MCF 10A (cell line): ENCODE data around the gene LYSMD2. TPM values are rescaled to one million over a fixed set of nuclear protein-coding genes. Genes with fewer than 3 reads are reported as not detected.

ENCODE experiments used
- BruUV-seq: library from RNA; stranded (reverse); fragments of 400-500 nt; replicated peaks from 2 replicates; lab custom pipeline; 2021; lab: Mats Ljungman, UMichigan
- CTCF ChIA-PET: fragments of 300-600 bp; sonication (Branson Sonifier 250); formaldehyde crosslinking; extraction: SDS; loops from one replicate; lab custom pipeline; 2021; ENCODE audit warnings: antibody characterized with exemption, inconsistent platforms; lab: Yijun Ruan, JAX
- POLR2A ChIA-PET: fragments of 300-600, 350-650 bp; sonication (Branson Sonifier 250); formaldehyde crosslinking; extraction: SDS; loops from one replicate; lab custom pipeline; 2020; ENCODE audit warnings: antibody characterized with exemption, inconsistent platforms; lab: Yijun Ruan, JAX
- DNase-seq: peaks from one replicate; pipeline ENCODE4 v3.0.0-alpha.2; 2018; ENCODE audit not compliant: unreplicated experiment
- H3K27ac Mint-ChIP-seq: one replicate; pipeline ENCODE4 v1.8.0; 2022; ENCODE audit warnings: mild to moderate bottlenecking, low read depth, mixed read lengths; ENCODE audit not compliant: unreplicated experiment
- H3K27me3 Mint-ChIP-seq: one replicate; pipeline ENCODE4 v1.8.0; 2022; ENCODE audit warnings: mixed read lengths; ENCODE audit not compliant: insufficient read depth, unreplicated experiment
- H3K36me3 Mint-ChIP-seq: one replicate; pipeline ENCODE4 v1.8.0; 2022; ENCODE audit warnings: mild to moderate bottlenecking, moderate library complexity, mixed read lengths; ENCODE audit not compliant: insufficient read depth, unreplicated experiment
- H3K4me1 Mint-ChIP-seq: one replicate; pipeline ENCODE4 v1.8.0; 2022; ENCODE audit warnings: mixed read lengths; ENCODE audit not compliant: insufficient read depth, unreplicated experiment
- H3K4me3 Mint-ChIP-seq: one replicate; pipeline ENCODE4 v1.8.0; 2022; ENCODE audit warnings: mild to moderate bottlenecking, moderate library complexity, mixed read lengths; ENCODE audit not compliant: unreplicated experiment
- H3K9me3 Mint-ChIP-seq: one replicate; pipeline ENCODE4 v1.8.0; 2022; ENCODE audit warnings: mixed read lengths; ENCODE audit not compliant: unreplicated experiment
- intact Hi-C: fragments of 100-400 bp; cut with micrococcal nuclease; formaldehyde crosslinking; loops from 2 replicates; pipeline ENCODE4 v1.14.1; 2022
- total RNA-seq: library from RNA; stranded (reverse); gene quantifications from 2 replicates; pipeline ENCODE4 v1.2.3, GENCODE V29; 2022
- TF ChIP-seq, protein P1 (sequence below): fragments of 200-600 bp; IDR thresholded peaks from one replicate; pipeline ENCODE4 v1.8.0; 2022; ENCODE audit warnings: antibody characterized with exemption, mild to moderate bottlenecking; ENCODE audit not compliant: unreplicated experiment

LYSMD2 gene
- total RNA-seq, 1 experiment from 2014 or later, result 14.3 TPM

DNA sequence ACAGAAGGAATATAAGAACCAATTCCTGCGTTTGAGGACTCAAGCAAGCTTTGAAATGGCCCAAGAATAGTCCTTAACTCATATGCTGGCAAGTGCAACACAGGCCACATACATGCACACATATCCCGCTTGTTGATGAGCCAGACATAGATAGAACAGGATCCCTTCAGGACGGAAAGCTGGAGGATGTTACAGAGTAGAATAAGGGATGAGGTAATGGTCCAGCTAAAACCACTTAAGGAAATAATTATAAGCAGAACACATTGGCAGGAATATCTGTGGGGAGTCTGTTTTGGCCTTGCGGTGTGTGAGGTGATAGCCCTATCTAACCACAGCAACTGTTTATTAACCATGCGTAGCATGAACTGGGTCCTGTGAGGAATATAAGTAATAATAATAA lies 31.2 kb downstream of the LYSMD2 start:
- POLR2A ChIA-PET, result no interaction called here
- CTCF ChIA-PET, result interaction anchor here (0.5 to 1.0 kb wide), 2 partner anchors 17 to 56 kb away, joined by 3 read pairs; no protein-coding TSS in a partner anchor
- BruUV-seq, result no TSS peak
- H3K4me1 Mint-ChIP-seq, result no peaks in the 10 kb centered on the region
- H3K27ac Mint-ChIP-seq, result no peak overlapping the region
- TF ChIP-seq, protein P1, sequence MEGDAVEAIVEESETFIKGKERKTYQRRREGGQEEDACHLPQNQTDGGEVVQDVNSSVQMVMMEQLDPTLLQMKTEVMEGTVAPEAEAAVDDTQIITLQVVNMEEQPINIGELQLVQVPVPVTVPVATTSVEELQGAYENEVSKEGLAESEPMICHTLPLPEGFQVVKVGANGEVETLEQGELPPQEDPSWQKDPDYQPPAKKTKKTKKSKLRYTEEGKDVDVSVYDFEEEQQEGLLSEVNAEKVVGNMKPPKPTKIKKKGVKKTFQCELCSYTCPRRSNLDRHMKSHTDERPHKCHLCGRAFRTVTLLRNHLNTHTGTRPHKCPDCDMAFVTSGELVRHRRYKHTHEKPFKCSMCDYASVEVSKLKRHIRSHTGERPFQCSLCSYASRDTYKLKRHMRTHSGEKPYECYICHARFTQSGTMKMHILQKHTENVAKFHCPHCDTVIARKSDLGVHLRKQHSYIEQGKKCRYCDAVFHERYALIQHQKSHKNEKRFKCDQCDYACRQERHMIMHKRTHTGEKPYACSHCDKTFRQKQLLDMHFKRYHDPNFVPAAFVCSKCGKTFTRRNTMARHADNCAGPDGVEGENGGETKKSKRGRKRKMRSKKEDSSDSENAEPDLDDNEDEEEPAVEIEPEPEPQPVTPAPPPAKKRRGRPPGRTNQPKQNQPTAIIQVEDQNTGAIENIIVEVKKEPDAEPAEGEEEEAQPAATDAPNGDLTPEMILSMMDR, result no peak
- H3K27me3 Mint-ChIP-seq, result peaks cover 3% of the 10 kb centered on the region
- no peak for DNase-seq
- H3K36me3 Mint-ChIP-seq, result peaks cover 5% of the 10 kb centered on the region
- intact Hi-C loops, result no loop called here
- H3K4me3 Mint-ChIP-seq, result no peak overlapping the region
- H3K9me3 Mint-ChIP-seq, result no peaks in the 10 kb centered on the region

- H3K9me3 Mint-ChIP-seq, result no peaks in the 10 kb centered on the region
- no peak overlapping the region for H3K4me3 Mint-ChIP-seq
- TF ChIP-seq, protein P1, result no peak
- H3K36me3 Mint-ChIP-seq, result peaks cover 5% of the 10 kb centered on the region
- CTCF ChIA-PET, result no interaction called here
- no peak overlapping the region for H3K27ac Mint-ChIP-seq
- BruUV-seq, result no TSS peak
- intact Hi-C loops, result no loop called here
- no peaks in the 10 kb centered on the region for H3K4me1 Mint-ChIP-seq
- no peak for DNase-seq
- peaks cover 36% of the 10 kb centered on the region for H3K27me3 Mint-ChIP-seq
- POLR2A ChIA-PET, result interaction anchor here (0.5 kb wide), 1 partner anchor 219 kb away, joined by 3 read pairs; no protein-coding TSS in a partner anchor
These were observed 34.7 kb downstream of the LYSMD2 start for GRCh38 chr15:51702710-51703109.

DNA sequence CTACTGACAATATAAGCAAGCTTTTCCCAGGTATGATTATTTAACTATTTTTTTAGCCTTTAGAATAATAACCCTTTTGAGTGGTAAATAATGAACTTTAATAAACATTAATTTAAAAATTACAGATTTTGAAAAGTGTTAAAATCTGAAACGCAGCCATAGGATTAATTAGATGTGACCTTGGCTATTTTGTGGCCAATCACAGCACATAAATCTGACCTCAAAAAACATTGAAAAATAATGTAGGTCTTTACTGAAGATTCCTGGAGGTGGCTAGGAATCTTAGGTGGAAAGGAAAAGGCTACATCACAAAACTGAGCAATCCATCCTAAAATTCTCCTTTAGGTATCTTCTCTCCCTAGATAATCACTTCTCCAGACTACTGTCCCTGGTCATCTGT lies 38.1 kb downstream of the LYSMD2 start:
- Mint-ChIP-seq H3K27ac (no peak overlapping the region), H3K36me3 (no peaks in the 10 kb centered on the region), H3K4me3 (no peak overlapping the region), H3K9me3 (no peaks in the 10 kb centered on the region), H3K27me3 (peaks cover 36% of the 10 kb centered on the region), H3K4me1 (no peaks in the 10 kb centered on the region)
- ChIA-PET POLR2A (interaction anchor here (0.7 kb wide), 1 partner anchor 11 kb away, joined by 3 read pairs; no protein-coding TSS in a partner anchor), CTCF (interaction anchor here (1.6 kb wide), 1 partner anchor 9 kb away, joined by 3 read pairs; no protein-coding TSS in a partner anchor)
- TF ChIP-seq, protein P1, result no peak
- BruUV-seq, result no TSS peak
- no peak for DNase-seq
- intact Hi-C loops, result no loop called here

DNA sequence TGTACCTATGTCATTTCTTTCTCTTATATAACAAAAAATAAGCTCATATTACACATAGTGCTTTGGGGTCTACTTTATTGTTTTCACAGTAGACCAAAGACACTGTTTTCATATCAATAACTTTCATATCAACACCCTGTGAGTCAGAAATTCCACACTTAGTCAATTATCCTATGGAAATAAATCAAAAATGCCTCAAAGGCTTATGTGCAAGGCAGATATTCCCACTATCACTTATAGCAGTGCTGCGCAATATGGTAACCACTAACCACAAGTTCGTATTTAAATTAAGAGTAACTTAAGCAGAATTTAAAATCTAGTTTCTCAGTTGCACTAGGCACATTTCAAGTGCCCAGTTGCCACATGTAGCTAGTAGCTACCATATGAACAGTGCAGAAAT lies 40.3 kb downstream of the LYSMD2 start:
- H3K4me1 Mint-ChIP-seq, result no peaks in the 10 kb centered on the region
- intact Hi-C loops, result no loop called here
- CTCF ChIA-PET, result no interaction called here
- DNase-seq, result no peak
- TF ChIP-seq, protein P1, result no peak
- H3K27ac Mint-ChIP-seq, result no peak overlapping the region
- H3K36me3 Mint-ChIP-seq, result no peaks in the 10 kb centered on the region
- H3K4me3 Mint-ChIP-seq, result no peak overlapping the region
- H3K27me3 Mint-ChIP-seq, result peaks cover 40% of the 10 kb centered on the region
- H3K9me3 Mint-ChIP-seq, result no peaks in the 10 kb centered on the region
- POLR2A ChIA-PET, result no interaction called here
- no TSS peak for BruUV-seq
